GM19468 (cell line): ENCODE data around the gene NPRL2.

Experiments
- ATAC-seq: cut with Tn5 transposase; IDR thresholded peaks from one replicate; pipeline ENCODE4 v1.9.1; 2021; ENCODE audit warnings: mild to moderate bottlenecking, moderate library complexity, moderate number of reproducible peaks; ENCODE audit not compliant: unreplicated experiment; ENCODE audit errors: extremely low read depth

Gene NPRL2

GRCh38 chr3:50350527-50351322 is at the start of gene NPRL2, which contains the start of gene CYB561D2:
NPRL2 (minus strand) TSS chr3:50350775; CDS start chr3:50350652, 123 bp downstream.
CYB561D2 (plus strand) TSS chr3:50350862; CDS start chr3:50351434, 572 bp downstream.
- ATAC-seq: peak; percentile 78

DNA sequence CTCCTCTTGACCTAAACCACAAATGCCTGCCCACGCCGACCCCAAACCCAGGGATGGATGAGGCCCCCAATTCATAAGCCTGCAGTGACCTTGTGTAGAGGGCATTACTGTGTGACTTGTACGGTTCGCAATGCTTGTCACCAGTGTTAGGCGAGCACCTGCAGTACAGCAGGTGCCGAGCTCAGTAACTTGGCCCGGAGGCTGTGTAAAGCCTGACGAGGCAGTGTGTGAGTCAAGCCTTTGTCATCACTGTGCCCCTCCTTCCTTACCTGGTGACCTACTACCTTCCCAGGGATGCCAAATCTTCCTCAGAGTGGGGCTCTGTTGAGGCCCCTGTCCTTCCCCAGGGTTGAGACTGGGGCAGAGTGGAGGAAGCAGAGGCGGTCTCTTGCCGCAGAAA is 45.9 kb upstream of the NPRL2 start:
- no peak for ATAC-seq

DNA sequence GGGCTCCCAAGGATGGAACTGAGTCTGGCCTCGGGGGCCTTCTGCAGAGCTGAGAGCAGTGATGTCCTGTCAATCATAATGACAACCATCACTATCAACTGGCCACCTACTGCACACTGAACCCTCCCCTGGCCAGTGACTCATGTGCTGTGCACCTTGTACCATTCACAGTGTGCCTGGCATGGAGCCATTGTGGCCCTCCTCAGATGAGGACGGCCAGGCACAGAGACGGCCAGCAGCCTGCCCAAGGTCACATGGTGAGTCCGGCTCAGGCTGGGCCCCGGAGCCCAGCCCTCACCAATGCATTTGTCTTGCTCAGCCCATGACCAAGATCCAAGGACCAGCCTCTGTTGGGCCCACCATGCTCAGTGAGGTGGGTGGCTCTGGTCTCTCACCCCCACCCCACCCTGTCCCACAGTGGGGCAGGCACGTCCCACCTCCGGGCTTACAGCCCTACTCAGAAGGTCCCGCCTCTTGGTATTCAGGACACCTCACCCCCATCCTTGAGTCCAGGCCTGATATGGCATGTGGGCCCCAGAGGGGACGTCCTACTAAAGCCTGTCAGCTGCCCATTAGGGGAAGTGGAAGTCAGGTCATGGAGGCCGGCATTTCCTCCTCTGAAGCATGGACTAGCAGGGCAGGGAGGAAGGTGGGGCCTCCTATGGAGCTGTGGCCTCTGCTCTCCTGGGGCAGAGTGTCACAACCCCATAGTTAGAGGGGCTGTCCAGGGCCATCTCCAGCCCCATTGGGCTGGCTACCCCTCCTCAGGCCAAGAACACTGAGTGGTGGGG is 44.7 kb upstream of the NPRL2 start:
- no peak for ATAC-seq

DNA sequence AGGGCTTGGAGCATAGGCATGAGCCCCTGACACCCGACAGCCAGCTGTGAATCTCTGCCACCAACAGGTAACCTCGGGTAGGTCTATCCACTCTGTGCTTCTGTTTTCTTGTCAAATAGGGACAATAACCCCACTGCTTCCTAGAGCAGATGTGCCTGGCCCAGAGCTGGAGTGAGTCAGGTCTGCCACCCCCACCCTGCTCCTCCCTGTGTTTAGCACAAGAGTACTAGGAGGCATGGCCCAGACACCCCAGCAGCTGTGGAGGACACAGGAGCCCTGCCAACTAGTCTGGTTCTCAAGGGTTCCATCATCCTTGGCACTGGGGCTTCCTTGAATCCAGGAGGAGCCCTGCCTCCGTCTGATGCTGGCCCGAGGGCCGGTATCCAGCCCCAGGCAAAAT is 42.5 kb upstream of the NPRL2 start:
- no peak for ATAC-seq

DNA sequence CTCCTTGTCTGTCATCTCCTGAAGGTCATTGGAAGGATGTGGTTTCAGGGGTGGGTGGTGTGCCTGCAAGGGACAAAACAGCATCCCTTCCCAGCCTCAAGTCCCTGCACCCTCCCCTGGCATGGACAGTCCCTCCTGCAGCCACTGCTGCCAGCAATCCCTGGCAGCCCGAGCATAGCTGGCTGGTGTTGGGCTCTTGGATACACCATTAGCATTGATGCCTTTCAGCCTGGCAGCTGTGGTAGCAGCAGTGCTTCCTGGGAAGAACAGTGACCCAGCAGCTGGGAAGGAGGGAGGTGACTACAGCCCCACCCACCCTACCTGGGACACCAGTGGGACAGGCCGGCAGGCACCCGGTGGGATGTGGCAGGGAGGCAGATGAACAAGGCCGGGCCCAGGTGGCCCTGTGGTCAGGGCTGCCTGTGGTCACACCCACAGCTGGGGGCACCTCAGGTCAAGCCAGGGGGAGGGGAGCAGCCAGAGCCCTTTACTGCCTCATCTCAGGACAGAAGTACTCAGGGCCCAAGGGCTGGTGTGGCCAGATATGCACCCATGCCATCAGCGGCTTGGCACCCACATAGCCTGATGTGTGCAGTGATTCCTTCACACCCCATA is 41.6 kb upstream of the NPRL2 start:
- no peak for ATAC-seq

GRCh38 chr3:50390508-50391224 is 40.1 kb upstream of the NPRL2 start:
- no peak for ATAC-seq

DNA sequence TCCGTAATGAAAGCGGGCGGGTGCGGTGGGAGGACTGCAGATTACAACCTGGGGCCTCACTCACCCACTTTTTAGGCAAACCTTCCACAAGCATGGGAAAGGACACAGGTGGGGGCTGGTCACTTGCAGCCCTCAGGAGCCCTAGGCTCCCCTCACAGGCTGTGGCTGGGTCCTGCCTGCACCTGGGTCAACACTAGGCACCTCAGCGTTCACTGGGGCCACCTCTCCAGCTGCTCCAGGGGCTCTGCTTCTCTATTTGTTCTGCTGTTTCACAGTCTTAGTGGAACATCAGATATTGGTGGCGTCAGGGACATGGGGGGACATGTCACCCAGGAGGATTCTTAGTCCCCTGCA is 38.8 kb upstream of the NPRL2 start:
- ATAC-seq: no peak

DNA sequence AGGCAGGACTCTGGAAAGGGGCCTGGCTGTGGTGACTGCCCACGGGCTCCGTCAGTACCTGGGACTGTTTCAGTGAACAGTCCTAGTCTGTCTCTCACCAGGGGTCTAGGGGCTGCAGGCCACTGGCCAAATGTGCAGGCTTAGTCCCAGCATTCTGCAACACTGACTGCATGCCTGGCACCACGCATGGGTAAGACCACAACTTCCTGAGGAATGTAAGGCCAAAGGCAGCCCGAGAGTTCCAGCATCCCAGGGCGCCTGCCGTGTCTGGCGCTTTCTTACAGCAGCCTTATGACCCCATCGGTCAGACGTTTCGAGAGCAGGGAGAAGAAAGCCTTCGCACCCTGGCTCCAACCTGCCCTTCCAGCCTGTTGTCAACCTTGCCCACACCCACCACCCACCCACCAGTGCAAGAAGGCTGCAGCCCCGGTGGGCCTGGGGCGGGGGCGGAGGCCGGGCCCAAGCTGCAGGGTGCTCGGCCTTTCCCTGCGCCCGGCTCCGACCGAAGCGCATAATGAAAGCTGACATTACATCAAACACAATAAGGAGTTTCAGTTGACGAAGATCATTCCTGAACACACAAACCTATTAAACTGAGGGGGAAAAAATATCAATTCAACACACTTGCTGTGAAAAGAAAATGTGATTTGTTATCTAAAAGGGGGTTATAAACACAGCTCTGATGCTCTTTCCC is 38.3 kb upstream of the NPRL2 start:
- no peak for ATAC-seq

GRCh38 chr3:50388016-50388719 is 37.6 kb upstream of the NPRL2 start:
- ATAC-seq: no peak

DNA sequence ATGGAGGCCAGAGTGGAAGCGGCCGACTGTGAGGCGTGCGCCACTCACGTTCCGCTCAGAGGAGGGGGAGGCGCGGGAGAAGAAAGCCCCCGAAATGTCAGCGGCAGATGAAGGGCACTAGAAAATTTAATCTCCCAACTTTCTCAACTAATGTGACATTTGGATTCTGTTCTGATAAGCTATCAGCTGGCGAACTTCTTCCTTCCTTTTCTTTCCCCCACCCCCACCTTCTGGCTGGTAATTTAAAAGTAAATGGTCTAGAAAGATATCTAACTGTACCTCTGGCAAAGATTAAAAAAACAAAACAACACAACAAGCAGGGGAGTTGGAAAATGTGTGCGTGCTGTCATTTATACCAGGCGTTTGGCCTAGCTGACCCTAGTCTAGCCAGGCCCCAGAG is 35.2 kb upstream of the NPRL2 start:
- no peak for ATAC-seq

DNA sequence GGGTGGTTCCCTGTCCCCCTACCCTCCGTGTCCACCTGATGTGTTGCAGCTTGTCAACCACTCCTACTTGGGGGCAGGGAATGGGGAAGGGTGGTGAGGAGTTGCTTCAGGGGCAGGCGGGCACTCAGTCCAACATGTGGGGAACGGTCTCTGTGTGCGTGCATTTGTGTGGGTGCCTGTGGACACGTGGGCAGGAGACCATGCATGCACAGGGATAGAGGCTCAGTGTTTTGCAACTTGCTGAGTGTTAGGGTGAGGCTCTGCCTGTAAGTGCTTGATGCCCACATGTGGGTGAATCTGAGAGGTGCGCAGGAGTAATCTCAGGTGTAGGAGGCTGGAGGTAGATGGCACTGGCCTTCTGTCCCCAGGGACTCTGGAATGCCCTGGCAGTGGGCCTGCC is 33.2 kb upstream of the NPRL2 start:
- ATAC-seq: no peak

DNA sequence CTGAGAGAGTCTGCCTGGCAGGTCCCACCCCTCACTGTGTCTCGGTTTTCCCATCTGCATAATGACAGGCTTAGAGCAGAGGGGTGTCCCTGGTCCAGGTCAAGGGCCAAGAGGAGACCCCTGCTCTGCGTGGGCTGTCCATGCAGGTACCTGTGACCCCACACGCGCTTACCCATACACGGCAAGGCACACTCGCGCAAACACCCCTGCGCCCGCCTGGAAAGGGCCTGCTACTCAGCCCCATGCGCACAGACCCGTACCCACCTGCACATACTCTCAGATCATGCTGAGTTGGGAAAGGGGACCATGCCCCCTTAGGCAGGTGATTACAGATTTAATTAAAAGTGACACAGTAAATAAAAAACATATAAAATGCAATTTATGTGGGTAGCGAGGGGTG is 32.1 kb upstream of the NPRL2 start:
- ATAC-seq: no peak

DNA sequence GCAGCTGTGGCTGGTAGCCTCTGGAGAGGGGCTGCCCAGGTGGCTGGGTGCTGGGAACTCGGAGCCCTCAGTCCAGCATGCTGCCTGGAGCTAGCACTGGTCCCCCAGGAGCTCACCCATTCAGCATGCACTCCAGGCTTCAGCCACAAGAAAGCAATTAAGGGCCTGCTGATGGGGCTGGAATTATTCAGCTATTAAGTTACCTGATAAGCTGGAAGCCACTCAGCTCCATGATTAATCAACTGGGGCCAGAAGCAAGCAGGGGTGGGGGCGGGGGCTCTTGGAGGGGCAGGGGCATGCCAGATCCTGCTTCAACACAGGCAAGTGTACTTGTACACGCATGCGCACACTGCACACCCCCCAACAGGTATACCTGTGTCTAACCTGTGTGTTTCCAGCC is 30.8 kb upstream of the NPRL2 start:
- no peak for ATAC-seq

DNA sequence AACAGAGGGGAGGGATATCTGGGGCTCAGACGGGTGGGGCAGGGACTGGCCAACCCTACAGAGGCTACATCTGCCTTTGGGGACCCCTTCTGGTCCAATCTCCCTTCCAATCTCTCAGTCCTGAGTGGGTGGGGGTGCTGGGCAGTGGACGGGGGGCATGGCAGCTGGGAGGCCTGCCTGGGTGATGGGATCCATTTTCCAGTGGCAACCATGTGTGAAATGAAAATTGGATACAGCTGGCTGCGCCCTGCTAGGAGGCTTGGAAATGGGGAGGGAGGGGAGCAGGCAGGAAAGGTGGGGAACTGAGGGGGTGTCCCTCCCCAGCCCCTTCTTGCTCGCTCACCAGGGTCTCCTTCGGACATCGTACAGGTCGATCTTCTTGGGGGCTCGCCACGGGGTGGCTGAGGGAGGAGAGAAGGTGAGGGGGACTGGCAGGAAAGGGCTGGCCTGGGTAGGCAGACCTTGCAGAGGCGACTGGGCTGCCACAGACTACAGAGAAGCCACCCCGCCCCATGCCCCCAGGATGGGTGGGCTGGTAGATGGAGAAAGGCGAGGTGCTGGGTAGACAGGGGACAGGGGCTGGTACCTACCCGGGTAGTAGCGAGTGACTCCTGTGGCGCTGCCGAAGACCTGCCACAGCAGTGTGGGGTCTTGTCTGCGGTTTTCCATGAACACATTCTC is 30.0 kb upstream of the NPRL2 start:
- no peak for ATAC-seq

DNA sequence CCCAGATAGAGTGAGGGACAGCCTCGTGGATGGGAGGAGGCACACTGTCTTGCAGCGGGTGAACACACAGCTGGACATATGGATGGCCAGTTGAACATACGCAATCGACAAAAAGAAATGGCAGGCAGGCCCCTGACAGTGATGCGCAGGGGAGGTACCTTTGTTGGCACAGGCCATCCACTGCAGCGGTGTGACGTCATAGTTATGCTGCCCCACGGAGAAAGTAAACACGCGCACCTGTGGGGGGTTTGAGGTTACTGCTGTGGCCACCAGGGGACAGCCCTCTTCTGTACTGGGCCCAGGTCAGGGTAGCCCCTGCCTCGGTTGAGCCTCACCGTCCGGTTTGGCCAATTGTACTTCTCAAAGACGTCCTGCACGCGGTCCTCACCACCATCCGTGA is 28.2 kb upstream of the NPRL2 start:
- ATAC-seq: no peak

DNA sequence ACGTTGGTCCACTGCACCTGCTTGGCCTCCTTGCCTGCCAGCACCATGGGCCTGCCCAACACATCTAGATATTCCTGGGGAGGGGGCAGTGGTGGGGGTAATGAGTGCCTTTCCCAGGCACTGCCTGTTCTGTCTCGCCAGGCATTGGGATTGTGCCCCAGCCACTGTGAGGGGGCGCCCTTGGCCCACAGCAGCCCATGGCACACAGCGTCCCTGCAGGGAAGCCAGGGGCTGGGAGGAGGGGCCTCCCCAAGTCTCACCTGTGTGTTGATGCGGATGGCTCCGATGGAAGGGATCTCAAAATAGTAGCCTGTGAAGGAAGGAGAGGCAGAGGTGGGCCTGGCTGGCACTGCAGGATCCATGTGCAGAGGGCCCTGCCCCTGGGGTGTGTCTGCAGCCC is 27.4 kb upstream of the NPRL2 start:
- ATAC-seq: no peak

- ATAC-seq: no peak
Observed at GRCh38 chr3:50375258-50375931, 24.8 kb upstream of the NPRL2 start.
